ENCODE results near the gene NAPG. TPM values are rescaled to one million over a fixed set of nuclear protein-coding genes. Genes with fewer than 3 reads are reported as not detected.

The NAPG gene
- total and polyA plus RNA-seq, 10 of the 15 experiments (the other 5 are each of a cell fraction or from before 2014, with no cell fraction given) = 20.5 to 34.8 (median 24.0) TPM

- TF ChIP-seq GATAD2B (conservative IDR thresholded peaks at IDR 0.05; ENCODE audit: low read depth) = no peak
- 0 out of 2 replicates have a peak, but pooled peaks have one; percentile 47 for TF ChIP-seq STAT1 (conservative IDR thresholded peaks at IDR 0.05)
- peak; percentile 37; the same call in 1 of the 2 replicates for TF ChIP-seq RELB (IDR thresholded peaks at IDR 0.05; ENCODE audit: low read depth)
Observed at GRCh38 chr18:10560452-10561045, 34.7 kb downstream of the NAPG start (continued).

GRCh38 chr18:10562773-10563160 is 36.9 kb downstream of the NAPG start:
- Histone ChIP-seq H3K27me3 (replicated peaks in 1 of 2; ENCODE audit: control insufficient read depth in 2 of 2, insufficient read depth in 2 of 2, low read length in 1 of 2) (no peaks in the 10 kb centered on the region), H3K9ac (ENCODE audit: control insufficient read depth, insufficient read depth, low read length) (no peak overlapping the region), H2AFZ (ENCODE audit: control insufficient read depth, low read depth, low read length) (no peak overlapping the region), H3K9me3 (replicated peaks; ENCODE audit: control insufficient read depth, insufficient read depth, low read length) (no peaks in the 10 kb centered on the region), H3K27ac (ENCODE audit: control insufficient read depth, insufficient read depth) (no peak overlapping the region), H4K20me1 (ENCODE audit: control insufficient read depth, insufficient read depth) (no peaks in the 10 kb centered on the region), H3K79me2 (ENCODE audit: control insufficient read depth, insufficient read depth, low read length) (no peaks in the 10 kb centered on the region), H3K4me1 (ENCODE audit: control insufficient read depth, insufficient read depth, low read length) (peaks cover 5% of the 10 kb centered on the region), H3K4me2 (ENCODE audit: control insufficient read depth, insufficient read depth) (no peak overlapping the region), H3K4me3 (no peak overlapping the region), H3K36me3 (ENCODE audit: control insufficient read depth in 2 of 2, insufficient read depth in 2 of 2, low read length in 1 of 2) (no peaks in the 10 kb centered on the region; a peak in 1 of 4 replicates)
- intact Hi-C loops (cut with micrococcal nuclease; ENCODE audit: unreplicated experiment) (loop anchor here (5.0 to 10.0 kb wide), 4 partner anchors 122 to 990 kb away; no protein-coding TSS in a partner anchor), in situ Hi-C loops (cut with MboI) (loop anchor here (5.0 kb wide), 2 partner anchors 40 to 590 kb away; no protein-coding TSS in a partner anchor)
- POLR2A ChIA-PET = no interaction called here
- SMC1A ChIA-PET (ENCODE audit: uncharacterized antibody, unreplicated experiment) = interaction anchor here (0.6 kb wide), 1 partner anchor 352 kb away, joined by 3 read pairs; no protein-coding TSS in a partner anchor
- BruUV-seq (replicated peaks) = no TSS peak
- RAD21 ChIA-PET (ENCODE audit: unreplicated experiment) = interaction anchor here (0.5 to 3.5 kb wide), 2 partner anchors 166 to 591 kb away, joined by 3 to 56 read pairs; no protein-coding TSS in a partner anchor
- no peak for DNase-seq (ENCODE audit: low read depth, low spot score)
- no peak for ATAC-seq
- WGBS (ENCODE audit: insufficient coverage, insufficient replicate concordance, low lambda C conversion rate, missing lambda C conversion rate) = 88% methylated on average over 5 of the region's 5 CpGs
- CTCF ChIA-PET = interaction anchor here (0.6 to 9.0 kb wide), 5 partner anchors 9 to 592 kb away, joined by 3 to 191 read pairs (median 7); partner anchors contain the start of gene PIEZO2
- no peak for FAIRE-seq
- no peak for TF ChIP-seq SMAD5 (IDR thresholded peaks at IDR 0.05; ENCODE audit: low read depth)
- no peak for TF ChIP-seq IKZF2 (IDR thresholded peaks at IDR 0.05)
- no peak for TF ChIP-seq RCOR1 (conservative IDR thresholded peaks at IDR 0.05; ENCODE audit: low read depth, low read length)
- no peak for TF ChIP-seq E2F8 (IDR thresholded peaks at IDR 0.05; ENCODE audit: low read depth, partially characterized antibody)
- TF ChIP-seq ZNF384 (IDR thresholded peaks at IDR 0.05; ENCODE audit: borderline replicate concordance, low read depth, low read length) = no peak
- TF ChIP-seq ATF3 (IDR thresholded peaks at IDR 0.05; ENCODE audit: borderline replicate concordance, extremely low read depth, low read depth, low read length) = no peak
- no peak for TF ChIP-seq ZNF687 (IDR thresholded peaks at IDR 0.05)
- TF ChIP-seq NBN (IDR thresholded peaks at IDR 0.05) = no peak
- TF ChIP-seq TCF12 (IDR thresholded peaks at IDR 0.05; ENCODE audit: low read depth, low read length) = no peak

Measured in GM12878 (cell line).